A673 (cell line): Measurements from ENCODE around the gene MICU1. TPM values are rescaled to one million over a fixed set of nuclear protein-coding genes. Genes with fewer than 3 reads are reported as not detected.

Source experiments
- BruUV-seq: library from RNA; stranded (reverse); fragments of 400-500 nt; replicated peaks from 2 replicates; lab custom pipeline; 2021; lab: Mats Ljungman, UMichigan
- CTCF ChIA-PET: fragments of 300-600 bp; sonication (Branson Sonifier 250); formaldehyde crosslinking; loops from one replicate; lab custom pipeline; 2022; ENCODE audit warnings: antibody characterized with exemption; lab: Charles Lee
- POLR2A ChIA-PET: fragments of 300-600 bp; sonication (Branson Sonifier 250); formaldehyde crosslinking; loops from one replicate; lab custom pipeline; 2022; ENCODE audit warnings: antibody characterized with exemption; ENCODE audit not compliant: low non-redundant PET; lab: Charles Lee
- DNase-seq: peaks from one replicate; pipeline ENCODE4 v3.0.0-alpha.2; 2015; ENCODE audit warnings: low spot score
- H3K27ac ChIP-seq: fragments of 200-600 bp; sonication (generic); 2 replicates; pipeline ENCODE4 v1.5.1; 2016; ENCODE audit warnings: mixed run types, low read depth, mild to moderate bottlenecking, mixed read lengths, antibody characterized with exemption, low read length; ENCODE audit not compliant: poor library complexity, severe bottlenecking
- H3K27me3 ChIP-seq: fragments of 200-600 bp; sonication (generic); replicated peaks from 2 replicates; pipeline ENCODE4 v1.6.1; 2017; ENCODE audit warnings: mixed run types, low read depth, mild to moderate bottlenecking, mixed read lengths, antibody characterized with exemption, low read length; ENCODE audit not compliant: insufficient read depth, poor library complexity
- H3K36me3 ChIP-seq: fragments of 200-600 bp; sonication (generic); 2 replicates; pipeline ENCODE4 v1.6.1; 2016; ENCODE audit warnings: mixed run types, mild to moderate bottlenecking, mixed read lengths, antibody characterized with exemption, low read length; ENCODE audit not compliant: insufficient read depth, poor library complexity, severe bottlenecking
- H3K4me1 ChIP-seq: fragments of 200-600 bp; sonication (generic); 2 replicates; pipeline ENCODE4 v1.6.1; 2017; ENCODE audit warnings: mixed run types, mild to moderate bottlenecking, mixed read lengths, antibody characterized with exemption, low read length; ENCODE audit not compliant: insufficient read depth, poor library complexity, severe bottlenecking
- H3K4me3 ChIP-seq: fragments of 200-600 bp; sonication (generic); 2 replicates; pipeline ENCODE4 v1.5.1; 2016; ENCODE audit warnings: low read depth, mixed run types, mild to moderate bottlenecking, mixed read lengths, low read length; ENCODE audit not compliant: poor library complexity, severe bottlenecking
- H3K9me3 ChIP-seq: fragments of 200-600 bp; sonication (generic); 2 replicates; pipeline ENCODE4 v1.6.1; 2016; ENCODE audit warnings: mixed run types, low read depth, mild to moderate bottlenecking, mixed read lengths, antibody characterized with exemption, low read length; ENCODE audit not compliant: poor library complexity, severe bottlenecking
- CTCF ChIP-seq: fragments of 300-800, 200-600 bp; sonication (generic); conservative IDR thresholded peaks from 2 replicates; pipeline ENCODE4 v1.5.1; 2017; ENCODE audit warnings: low read depth, mild to moderate bottlenecking, antibody characterized with exemption, low read length, moderate library complexity, mixed read lengths
- EZH2 ChIP-seq: fragments of 200-600 bp; sonication (generic); IDR thresholded peaks from 2 replicates; pipeline ENCODE4 v1.6.1; 2017; ENCODE audit warnings: borderline replicate concordance, low read depth, mild to moderate bottlenecking, mixed read lengths, antibody characterized with exemption, low read length; ENCODE audit not compliant: poor library complexity, severe bottlenecking
- intact Hi-C: fragments of 100-400 bp; cut with micrococcal nuclease; formaldehyde crosslinking; loops from one replicate; pipeline ENCODE4 v1.10.0; 2022; ENCODE audit not compliant: unreplicated experiment
- total RNA-seq: library from RNA; stranded (reverse); gene quantifications from 2 replicates; pipeline ENCODE4 v1.2.3, GENCODE V29; 2021

Gene MICU1
- total RNA-seq, 1 experiment from 2014 or later, result 37.7 TPM

DNA sequence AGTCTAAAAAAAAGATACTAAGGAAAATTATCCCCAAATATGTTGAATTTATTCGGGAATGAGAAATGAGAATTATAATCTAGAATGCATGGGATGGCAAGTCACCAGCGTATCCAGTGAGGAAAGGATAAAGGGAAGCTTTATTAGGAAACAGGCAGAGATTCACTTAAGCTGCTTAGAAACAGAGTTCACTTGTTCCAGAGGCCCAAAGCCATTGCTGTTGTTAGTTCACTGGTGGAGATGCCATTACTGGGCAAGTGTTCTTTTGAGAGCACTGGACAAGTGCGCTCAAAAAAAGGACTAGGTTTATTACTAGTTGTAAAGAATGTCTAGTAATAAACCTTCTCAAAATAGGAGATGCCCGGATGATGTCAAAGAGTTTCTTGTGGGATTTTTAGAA, 51.2 kb downstream of the MICU1 start:
- H3K4me1 ChIP-seq, result no peaks in the 10 kb centered on the region
- no TSS peak for BruUV-seq
- intact Hi-C loops, result no loop called here

DNA sequence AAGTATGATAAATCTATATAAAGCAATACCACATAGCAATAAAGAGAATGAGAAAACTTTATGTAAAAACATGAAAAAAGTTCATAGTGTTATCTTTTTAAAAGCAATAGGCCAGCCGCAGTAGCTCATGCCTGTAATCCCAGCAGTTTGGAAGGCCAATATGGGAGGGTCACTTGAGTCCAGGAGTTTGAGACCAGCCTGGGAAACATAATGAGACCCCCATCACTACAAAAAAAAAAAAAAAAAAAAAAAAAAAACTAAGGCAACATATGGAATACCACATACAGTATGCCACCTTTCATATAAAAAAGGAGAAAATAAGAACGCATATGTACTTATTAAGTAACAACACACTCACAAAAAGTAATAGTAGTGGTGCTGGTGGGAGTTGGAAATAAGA, 52.8 kb downstream of the MICU1 start:
- TF ChIP-seq CTCF, result no peak
- no peak for TF ChIP-seq EZH2
- CTCF ChIA-PET, result no interaction called here
- DNase-seq, result no peak
- H3K27me3 ChIP-seq, result no peaks in the 10 kb centered on the region
- H3K36me3 ChIP-seq, result no peaks in the 10 kb centered on the region
- POLR2A ChIA-PET, result no interaction called here
- H3K27ac ChIP-seq, result no peak overlapping the region
- no TSS peak for BruUV-seq
- H3K9me3 ChIP-seq, result no peaks in the 10 kb centered on the region
- no peaks in the 10 kb centered on the region for H3K4me1 ChIP-seq
- H3K4me3 ChIP-seq, result no peak overlapping the region
- intact Hi-C loops, result no loop called here

More for the DNA sequence above, 51.2 kb downstream of the MICU1 start:
- POLR2A ChIA-PET, result no interaction called here
- Histone ChIP-seq H3K36me3 (no peaks in the 10 kb centered on the region), H3K4me3 (no peak overlapping the region), H3K27ac (no peak overlapping the region), H3K27me3 (no peaks in the 10 kb centered on the region), H3K9me3 (no peaks in the 10 kb centered on the region)
- DNase-seq, result no peak
- CTCF ChIA-PET, result no interaction called here
- TF ChIP-seq CTCF, result no peak
- no peak for TF ChIP-seq EZH2

- TF ChIP-seq CTCF, result peak; percentile 67
- TF ChIP-seq EZH2, result no peak
- Histone ChIP-seq H3K4me3 (no peak overlapping the region), H3K27me3 (no peaks in the 10 kb centered on the region), H3K36me3 (no peaks in the 10 kb centered on the region), H3K9me3 (no peaks in the 10 kb centered on the region), H3K4me1 (no peaks in the 10 kb centered on the region), H3K27ac (no peak overlapping the region)
- intact Hi-C loops, result loop anchor here (5.0 kb wide), 1 partner anchor 206 kb away; no protein-coding TSS in a partner anchor
- BruUV-seq, result no TSS peak
- ChIA-PET POLR2A (no interaction called here), CTCF (no interaction called here)
- peak; percentile 43 for DNase-seq
Observed at GRCh38 chr10:72567889-72568640, 57.8 kb downstream of the MICU1 start.
